HG03135 (cell line): ENCODE results near the gene IGF2R.

Source experiments
- ATAC-seq: cut with Tn5 transposase; IDR thresholded peaks from one replicate; pipeline ENCODE4 v1.9.1; 2021; ENCODE audit warnings: mild to moderate bottlenecking, moderate library complexity; ENCODE audit not compliant: unreplicated experiment

IGF2R gene

GRCh38 chr6:159973951-159974350, 5.1 kb downstream of the IGF2R start:
- peak; percentile 28 for ATAC-seq

- ATAC-seq, result no peak
Observed at GRCh38 chr6:159974932-159975331, 6.0 kb downstream of the IGF2R start.

- no peak for ATAC-seq
Observed at GRCh38 chr6:159976686-159977254, 7.9 kb downstream of the IGF2R start.

GRCh38 chr6:159977255-159977903, 8.5 kb downstream of the IGF2R start:
- no peak for ATAC-seq

GRCh38 chr6:159977904-159978268, 9.0 kb downstream of the IGF2R start:
- no peak for ATAC-seq

GRCh38 chr6:159978291-159979135, 9.6 kb downstream of the IGF2R start:
- ATAC-seq, result peak; percentile 2

- peak; percentile 56 for ATAC-seq
Observed at GRCh38 chr6:159979136-159979874, 10.4 kb downstream of the IGF2R start.

- no peak for ATAC-seq
Observed at GRCh38 chr6:159980474-159980873, 11.6 kb downstream of the IGF2R start.

- no peak for ATAC-seq
Observed at GRCh38 chr6:159981071-159981402, 12.2 kb downstream of the IGF2R start.

- ATAC-seq, result peak; percentile 69
Observed at GRCh38 chr6:159981403-159982245, 12.7 kb downstream of the IGF2R start.

GRCh38 chr6:159982731-159983506, 14.0 kb downstream of the IGF2R start:
- peak; percentile 24 for ATAC-seq

GRCh38 chr6:159983641-159984080, 14.8 kb downstream of the IGF2R start:
- ATAC-seq, result no peak

GRCh38 chr6:159984268-159984786, 15.4 kb downstream of the IGF2R start:
- ATAC-seq, result no peak

- ATAC-seq, result no peak
Observed at GRCh38 chr6:159985296-159985945, 16.5 kb downstream of the IGF2R start.

GRCh38 chr6:159988983-159989454, 20.1 kb downstream of the IGF2R start:
- ATAC-seq, result no peak

GRCh38 chr6:159989492-159990480, 20.9 kb downstream of the IGF2R start:
- ATAC-seq, result peak; percentile 87

- ATAC-seq, result no peak
Observed at GRCh38 chr6:159992366-159992765, 23.5 kb downstream of the IGF2R start.

- no peak for ATAC-seq
Observed at GRCh38 chr6:159995405-159995804, 26.5 kb downstream of the IGF2R start.
